ENCODE results near the gene GABPB2.

- TF ChIP-seq POLR2A (IDR thresholded peaks at IDR 0.05) (no peak), CTCF (IDR thresholded peaks at IDR 0.05) (no peak)
Measured at GRCh38 chr1:151060657-151061421, 9.7 kb upstream of the GABPB2 start.
